Sciatic nerve (tissue), 2 donors: Measurements from ENCODE around the gene SERPINA6. TPM values are rescaled to one million over a fixed set of nuclear protein-coding genes. Genes with fewer than 3 reads are reported as not detected.
"Not testable (repeated sequence)": the region's sequence is repeated elsewhere in the genome, so short reads cannot be mapped to it uniquely, and the experiment has no call there.

Experiments
- ATAC-seq: fragments of 200-7000 bp; cut with Tn5 transposase; one replicate; pipeline ENCODE4 v1.9.1; 2020; ENCODE audit warnings: mild to moderate bottlenecking, moderate library complexity
- DNase-seq: peaks from one replicate; pipeline ENCODE4 v3.0.0-alpha.2; 2020; ENCODE audit warnings: low spot score
- intact Hi-C: fragments of 100-400 bp; cut with DNase I; formaldehyde crosslinking; loops from one replicate; pipeline ENCODE4 v1.14.2; 2022
- total RNA-seq: library from RNA; stranded (reverse); fragmentation: NEBNext Ultra II Directional; extraction: Animal tissue kit (Norgen Biotek cat#: 25700); gene quantifications from one replicate; pipeline ENCODE4 v1.2.1, GENCODE V29; 2021
- donor health status: DM: no; HTN: no; CAD: no.
- donor health status: DM: no; HTN: no; CAD: no.

SERPINA6 gene
- not detected for total RNA-seq

GRCh38 chr14:94322648-94323570 is at the start of gene SERPINA6:
TSS of gene SERPINA6 (minus strand) at chr14:94323336. CDS start at chr14:94314648, 8,688 bp downstream.
- DNase-seq = no peak

GRCh38 chr14:94372021-94372605 is 49.0 kb upstream of the SERPINA6 start:
- intact Hi-C loops = no loop called here
- ATAC-seq (no peak), DNase-seq (no peak)

More at GRCh38 chr14:94322648-94323570, at the start of gene SERPINA6:
- ATAC-seq = peak; percentile 81
- intact Hi-C loops = no loop called here

GRCh38 chr14:94370524-94370910 is 47.4 kb upstream of the SERPINA6 start:
- intact Hi-C loops = no loop called here
- DNase-seq = no peak
- no peak for ATAC-seq

DNA sequence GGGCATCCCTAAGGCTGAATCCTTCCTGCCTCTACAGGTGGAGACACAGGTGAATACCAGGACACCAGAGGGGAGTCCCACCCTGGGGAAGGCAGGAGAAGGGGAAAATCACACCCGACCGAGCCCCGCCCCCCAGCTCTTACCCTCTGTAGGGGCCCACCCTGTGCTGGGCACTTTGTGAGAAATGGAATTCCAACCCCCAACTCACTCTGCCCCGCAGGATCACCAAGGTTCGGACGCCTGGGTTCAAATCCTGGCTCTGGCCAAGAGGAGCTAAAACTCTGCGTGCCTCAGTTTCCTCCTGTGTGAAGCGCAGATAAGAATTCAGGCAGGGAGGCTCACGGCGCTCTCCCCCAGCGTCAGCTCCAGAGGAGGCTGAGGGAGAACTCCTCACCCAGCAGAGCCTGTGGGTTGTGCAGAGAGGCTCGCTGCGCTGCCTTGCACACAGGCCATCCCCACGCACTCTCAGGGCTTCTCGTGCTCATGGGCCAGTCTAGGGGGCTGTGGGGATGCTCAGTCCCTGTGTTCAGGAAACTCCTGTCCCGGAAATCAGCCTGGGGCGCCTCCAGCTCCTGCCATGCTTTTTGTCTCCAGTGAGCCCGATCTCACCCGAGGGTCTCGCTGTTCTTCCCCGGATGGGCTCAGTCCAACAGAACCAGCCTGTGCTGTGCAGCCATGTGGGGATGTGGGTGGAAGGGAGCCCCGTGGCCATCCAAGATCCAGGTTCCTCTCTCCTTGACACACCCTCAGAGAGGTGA is 46.8 kb upstream of the SERPINA6 start:
- ATAC-seq, DNase-seq, intact Hi-C loops: not testable (repeated sequence)

DNA sequence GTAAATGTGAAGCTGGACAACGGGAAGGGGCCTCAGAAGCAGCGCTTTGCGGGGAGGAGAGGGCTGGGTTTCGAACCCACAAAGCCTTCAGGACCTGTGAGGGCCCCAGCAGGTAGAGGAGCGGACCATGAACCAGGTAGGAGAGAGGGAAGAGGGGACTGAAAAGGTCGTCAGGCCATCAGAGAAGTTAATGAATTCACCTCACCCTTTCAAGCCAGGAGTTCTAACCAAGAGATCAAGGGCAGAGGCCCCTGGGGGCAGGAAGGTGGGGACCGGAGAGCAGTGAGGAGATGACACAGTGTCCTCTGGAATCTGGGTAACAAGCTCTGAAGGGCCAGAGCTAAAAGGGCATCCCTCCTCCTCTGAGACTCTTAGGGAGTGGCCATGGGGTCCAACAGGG is 45.8 kb upstream of the SERPINA6 start:
- DNase-seq = no peak
- intact Hi-C loops = no loop called here

DNA sequence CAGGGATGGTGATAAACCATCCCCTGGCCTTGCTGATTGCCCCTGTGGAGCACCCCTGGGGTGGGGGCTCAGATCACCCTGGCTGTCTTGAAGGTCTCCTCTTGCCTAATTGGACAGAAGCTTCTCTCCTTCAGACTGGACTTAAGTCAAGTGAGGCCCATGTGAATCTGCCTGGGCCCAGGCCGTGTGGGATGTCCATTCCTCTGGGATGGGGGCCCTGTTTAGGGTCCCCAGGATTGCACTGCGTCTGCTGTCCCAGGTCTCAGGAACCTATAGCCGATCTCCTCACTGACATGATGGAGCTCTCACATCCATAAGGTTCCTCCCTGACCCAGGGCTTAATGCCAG is 45.1 kb upstream of the SERPINA6 start:
- no peak for ATAC-seq
- no peak for DNase-seq
- intact Hi-C loops = no loop called here

More for the DNA sequence above, 45.8 kb upstream of the SERPINA6 start:
- ATAC-seq = no peak

GRCh38 chr14:94367347-94368242 is 44.5 kb upstream of the SERPINA6 start:
- intact Hi-C loops = no loop called here
- ATAC-seq = no peak

GRCh38 chr14:94366146-94366915 is 43.2 kb upstream of the SERPINA6 start, which contains the start of gene SERPINA2:
TSS of gene SERPINA2 (minus strand) at chr14:94366698.
- DNase-seq = no peak
- intact Hi-C loops = no loop called here
- ATAC-seq = no peak

More at GRCh38 chr14:94367347-94368242, 44.5 kb upstream of the SERPINA6 start:
- no peak for DNase-seq

DNA sequence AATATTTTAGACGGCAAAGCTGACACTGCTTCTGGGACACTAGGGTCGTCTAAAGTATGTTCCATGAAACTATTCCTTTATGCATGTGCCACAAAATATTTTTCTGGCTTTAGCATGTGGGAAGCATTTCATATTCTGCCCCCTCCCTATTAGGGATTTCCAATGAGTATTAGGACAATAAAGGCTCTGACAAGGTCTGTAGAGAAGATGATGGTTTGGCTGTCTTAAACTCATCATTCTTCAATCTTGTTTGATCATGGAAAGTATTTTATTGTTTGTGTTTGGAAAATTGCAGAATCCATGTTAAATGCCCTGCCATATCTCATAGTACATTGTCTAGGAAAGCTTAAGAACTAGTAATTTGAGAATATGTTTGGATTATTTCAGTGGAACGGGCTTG is 42.5 kb upstream of the SERPINA6 start:
- intact Hi-C loops = no loop called here
- ATAC-seq (no peak), DNase-seq (no peak)

GRCh38 chr14:94364964-94365363 is 41.8 kb upstream of the SERPINA6 start:
- intact Hi-C loops = no loop called here
- no peak for ATAC-seq
- DNase-seq = no peak

DNA sequence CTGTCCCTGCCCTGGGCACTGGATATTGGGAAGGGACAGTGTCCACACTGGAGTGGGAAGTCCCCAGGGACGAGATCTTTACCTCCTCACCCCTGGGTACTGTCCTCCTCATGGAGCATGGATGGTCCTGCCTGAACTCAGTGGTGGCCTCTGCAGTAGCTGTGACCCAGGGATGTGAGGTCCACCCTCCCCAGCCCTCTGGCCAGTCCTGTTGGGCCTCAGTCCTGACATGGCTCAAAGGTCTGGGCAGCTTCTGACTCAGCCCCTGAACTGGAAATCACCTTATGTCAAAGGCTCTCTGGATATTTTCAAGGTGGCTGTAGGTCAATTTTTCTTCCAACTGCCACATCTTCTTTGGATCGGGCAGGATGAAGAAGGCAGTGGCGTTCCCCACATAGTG is 40.9 kb upstream of the SERPINA6 start:
- intact Hi-C loops = no loop called here
- ATAC-seq = no peak
- no peak for DNase-seq

DNA sequence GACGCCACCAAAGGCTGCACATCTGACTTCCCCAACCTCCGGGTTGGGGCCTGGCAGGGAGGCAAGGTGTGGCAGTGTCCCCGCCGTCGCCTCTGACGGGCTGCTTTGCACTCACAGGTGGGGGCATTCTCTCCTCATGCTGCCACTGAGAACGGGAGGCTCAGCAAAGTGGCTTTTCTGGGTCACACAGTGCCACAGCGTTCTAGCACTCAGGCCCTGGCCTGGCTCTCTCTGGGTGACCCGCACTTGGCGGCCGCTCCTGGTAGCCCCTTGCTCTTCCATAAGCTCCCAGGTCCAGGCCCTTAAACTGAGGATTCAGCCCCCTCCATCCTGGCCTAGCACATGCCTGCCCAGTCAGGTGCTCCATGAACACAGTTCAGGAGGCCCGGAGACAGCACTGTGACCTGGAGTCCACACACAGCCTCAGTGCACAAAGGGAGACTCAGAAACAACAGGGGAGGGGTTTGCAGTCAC is 40.1 kb upstream of the SERPINA6 start:
- no peak for ATAC-seq
- intact Hi-C loops = no loop called here
- no peak for DNase-seq

DNA sequence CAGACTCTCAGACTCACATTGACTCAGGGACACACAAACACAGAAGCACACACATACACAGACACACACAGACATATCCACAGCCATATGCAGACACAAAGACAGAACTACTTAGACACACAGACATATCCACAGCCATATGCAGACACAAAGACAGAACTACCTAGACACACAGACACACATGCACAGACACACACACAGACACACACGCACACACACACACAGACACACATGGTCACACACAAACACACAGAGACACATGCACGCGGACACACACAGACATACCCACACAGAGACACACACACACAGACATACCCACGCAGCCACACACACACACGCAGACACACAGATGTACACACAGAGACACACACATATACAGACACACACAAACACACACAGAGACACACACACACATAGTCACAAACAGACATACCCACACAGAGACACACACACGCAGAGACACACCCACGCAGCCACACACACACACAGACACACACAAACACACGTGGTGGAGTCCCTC is 39.5 kb upstream of the SERPINA6 start:
- no peak for ATAC-seq
- DNase-seq = no peak
- intact Hi-C loops = no loop called here

DNA sequence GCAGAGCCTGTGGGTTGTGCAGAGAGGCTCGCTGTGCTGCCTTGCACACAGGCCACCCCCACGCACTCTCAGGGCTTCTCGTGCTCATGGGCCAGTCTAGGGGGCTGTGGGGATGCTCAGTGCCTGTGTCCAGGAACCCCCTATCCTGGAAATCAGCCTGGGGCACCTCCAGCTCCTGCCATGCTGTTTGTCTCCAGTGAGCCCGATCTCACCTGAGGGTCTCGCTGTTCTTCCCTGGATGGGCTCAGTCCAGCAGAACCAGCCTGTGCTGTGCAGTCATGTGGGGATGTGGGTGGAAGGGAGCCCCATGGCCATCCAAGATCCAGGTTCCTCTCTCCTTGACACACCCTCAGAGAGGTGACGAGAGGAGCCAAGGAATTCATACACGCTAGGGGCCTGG is 38.5 kb upstream of the SERPINA6 start:
- ATAC-seq = no peak
- intact Hi-C loops = no loop called here

GRCh38 chr14:94360945-94361565 is 37.9 kb upstream of the SERPINA6 start:
- DNase-seq (no peak), ATAC-seq (no peak)
- intact Hi-C loops = no loop called here

More for the DNA sequence above, 38.5 kb upstream of the SERPINA6 start:
- no peak for DNase-seq

DNA sequence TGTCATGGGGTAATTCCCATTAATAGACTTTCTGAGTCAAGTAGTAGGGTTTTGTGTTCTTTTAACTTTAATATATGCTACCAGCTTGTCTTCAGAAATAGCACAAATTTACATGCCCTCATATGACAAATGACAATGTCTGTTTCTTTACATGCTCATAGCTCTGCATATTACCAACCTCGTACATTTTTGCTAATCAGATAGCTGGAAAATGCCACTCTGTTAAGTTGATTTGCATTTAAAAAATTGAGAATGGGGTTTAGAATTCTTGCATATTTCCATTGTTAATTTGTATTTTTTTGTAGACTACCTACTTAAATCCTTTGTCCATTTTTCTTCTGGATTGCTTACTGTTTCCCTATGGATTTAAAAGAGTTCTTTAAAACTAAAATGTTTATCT is 34.0 kb upstream of the SERPINA6 start:
- ATAC-seq (no peak), DNase-seq (no peak)
- intact Hi-C loops = loop anchor here (10.0 kb wide), 1 partner anchor 128 kb away; no protein-coding TSS in a partner anchor
